ENCODE results near the gene FALEC. TPM values are rescaled to one million over a fixed set of nuclear protein-coding genes. Genes with fewer than 3 reads are reported as not detected.
A peak's percentile ranks its signal among the peaks of the same experiment; 100 is the strongest.

FALEC gene
- total and polyA plus RNA-seq, 9 of the 15 experiments (the other 6 are each of a cell fraction or from before 2014, with no cell fraction given) = 0.15 to 1.8 (median 0.53) TPM; not detected in 5

GRCh38 chr1:150567717-150568593, 52.4 kb downstream of the FALEC start (continued):
- TF ChIP-seq PBX2 (CRISPR knock-in tag; IDR thresholded peaks at IDR 0.05; ENCODE audit: low read depth) = no peak
- TF ChIP-seq PBX2 (tag; conservative IDR thresholded peaks at IDR 0.05; ENCODE audit: low read depth) = no peak
- TF ChIP-seq NCOA1 (IDR thresholded peaks at IDR 0.05; ENCODE audit: low read depth) = no peak
- no peak for TF ChIP-seq STAG1 (CRISPR knock-in tag; IDR thresholded peaks at IDR 0.05; ENCODE audit: borderline replicate concordance)
- no peak for TF ChIP-seq SMAD1 (IDR thresholded peaks at IDR 0.05; ENCODE audit: low read depth, low read length, partially characterized antibody)
- TF ChIP-seq TRIM24 (IDR thresholded peaks at IDR 0.05) = no peak
- no peak for TF ChIP-seq ZNF431 (CRISPR knock-in tag; IDR thresholded peaks at IDR 0.05)
- no peak for TF ChIP-seq ZNF165 (CRISPR knock-in tag; IDR thresholded peaks at IDR 0.05; ENCODE audit: borderline replicate concordance)
- no peak for TF ChIP-seq ZKSCAN3 (CRISPR knock-in tag; IDR thresholded peaks at IDR 0.05)
- TF ChIP-seq PHTF2 (CRISPR knock-in tag; IDR thresholded peaks at IDR 0.05) = no peak
- TF ChIP-seq UBTF (IDR thresholded peaks at IDR 0.05; ENCODE audit: borderline replicate concordance in 1 of 2, low read depth in 2 of 2, low read length in 2 of 2) = no peak
- no peak for TF ChIP-seq ZNF174 (CRISPR knock-in tag; IDR thresholded peaks at IDR 0.05)
- no peak for TF ChIP-seq CHAMP1 (IDR thresholded peaks at IDR 0.05)
- no peak for TF ChIP-seq MBD1 (CRISPR knock-in tag; IDR thresholded peaks at IDR 0.05)
- TF ChIP-seq ELF4 (CRISPR knock-in tag; IDR thresholded peaks at IDR 0.05) = 0 out of 2 replicates have a peak, but pooled peaks have one; percentile 6
- peak; percentile 19; the same call in 1 of the 2 replicates for TF ChIP-seq DPF2 (IDR thresholded peaks at IDR 0.05)
- TF ChIP-seq POLR2A (conservative IDR thresholded peaks at IDR 0.05) = peak; percentile 35
- TF ChIP-seq HEY1 (CRISPR knock-in tag; IDR thresholded peaks at IDR 0.05; ENCODE audit: borderline replicate concordance) = no peak
- no peak for TF ChIP-seq RHOXF2B (CRISPR knock-in tag; conservative IDR thresholded peaks at IDR 0.05)

Data from K562 (cell line).